GDM1 (cell line): ENCODE data around the gene GRID1.
"Not testable (repeated sequence)": the region's sequence is repeated elsewhere in the genome, so short reads cannot be mapped to it uniquely, and the experiment has no call there.

Experiments
- DNase-seq: peaks from one replicate; lab custom pipeline; 2025; lab: John Stamatoyannopoulos, UW

GRID1 gene

GRCh38 chr10:86038371-86038770 lies 328.2 kb downstream of the GRID1 start:
- no peak for DNase-seq

GRCh38 chr10:86037096-86037495 lies 329.5 kb downstream of the GRID1 start:
- DNase-seq, result no peak

GRCh38 chr10:86036544-86036831 lies 330.1 kb downstream of the GRID1 start:
- no peak for DNase-seq

- no peak for DNase-seq
Observed at GRCh38 chr10:86035791-86036543, 330.6 kb downstream of the GRID1 start.

- DNase-seq, result no peak
Observed at GRCh38 chr10:86034710-86035109, 331.9 kb downstream of the GRID1 start.

GRCh38 chr10:86033581-86033980 lies 333.0 kb downstream of the GRID1 start:
- DNase-seq, result no peak

- DNase-seq, result not testable (repeated sequence)
Observed at GRCh38 chr10:86032087-86032486, 334.5 kb downstream of the GRID1 start.

GRCh38 chr10:86030312-86030711 lies 336.3 kb downstream of the GRID1 start:
- DNase-seq, result no peak

- no peak for DNase-seq
Observed at GRCh38 chr10:86027346-86027745, 339.2 kb downstream of the GRID1 start.

- no peak for DNase-seq
Observed at GRCh38 chr10:86025509-86025908, 341.1 kb downstream of the GRID1 start.

GRCh38 chr10:86024281-86025041 lies 342.1 kb downstream of the GRID1 start:
- no peak for DNase-seq

GRCh38 chr10:86023931-86024280 lies 342.7 kb downstream of the GRID1 start:
- DNase-seq, result no peak

- DNase-seq, result no peak
Observed at GRCh38 chr10:86023336-86023735, 343.3 kb downstream of the GRID1 start.

- no peak for DNase-seq
Observed at GRCh38 chr10:86022906-86023305, 343.7 kb downstream of the GRID1 start.

GRCh38 chr10:86020134-86020533 lies 346.5 kb downstream of the GRID1 start:
- no peak for DNase-seq

- no peak for DNase-seq
Observed at GRCh38 chr10:86019141-86019540, 347.5 kb downstream of the GRID1 start.

GRCh38 chr10:86018735-86019058 lies 347.9 kb downstream of the GRID1 start:
- no peak for DNase-seq

- DNase-seq, result no peak
Observed at GRCh38 chr10:86017841-86018734, 348.5 kb downstream of the GRID1 start.

GRCh38 chr10:86013568-86013967 lies 353.0 kb downstream of the GRID1 start:
- no peak for DNase-seq

GRCh38 chr10:86007171-86007570 lies 359.4 kb downstream of the GRID1 start:
- no peak for DNase-seq

GRCh38 chr10:86004337-86004736 lies 362.3 kb downstream of the GRID1 start:
- no peak for DNase-seq

- no peak for DNase-seq
Observed at GRCh38 chr10:86003201-86003621, 363.4 kb downstream of the GRID1 start.

- no peak for DNase-seq
Observed at GRCh38 chr10:86001521-86001920, 365.1 kb downstream of the GRID1 start.
